ENCODE measurements around the gene FBXW8.

- no peak for TF ChIP-seq CTCF (optimal IDR thresholded peaks at IDR 0.05 in 1 of 3, IDR thresholded peaks at IDR 0.05 in 1 of 3, conservative IDR thresholded peaks at IDR 0.05 in 1 of 3; ENCODE audit: extremely low read depth in 1 of 3, insufficient read depth in 2 of 3, low read length in 3 of 3)
- no peak for TF ChIP-seq EZH2 (IDR thresholded peaks at IDR 0.05; ENCODE audit: low read length)
These were observed 137.8 kb downstream of the FBXW8 start for GRCh38 chr12:117048585-117048904.

Measured in keratinocyte (primary cell).